Measurements from ENCODE around the gene NTRK1. TPM values are rescaled to one million over a fixed set of nuclear protein-coding genes. Genes with fewer than 3 reads are reported as not detected.

NTRK1 gene
- total RNA-seq, 1 donor from 2014 or later: not detected

- H3K27ac Mint-ChIP-seq (ENCODE audit: unreplicated experiment): no peak overlapping the region
- DNase-seq (ENCODE audit: low spot score): no peak
- peaks cover 2% of the 10 kb centered on the region for H3K36me3 Mint-ChIP-seq (ENCODE audit: low read depth)
- H3K27me3 Mint-ChIP-seq (ENCODE audit: low read depth): peaks cover 55% of the 10 kb centered on the region
- TF ChIP-seq, protein P1, sequence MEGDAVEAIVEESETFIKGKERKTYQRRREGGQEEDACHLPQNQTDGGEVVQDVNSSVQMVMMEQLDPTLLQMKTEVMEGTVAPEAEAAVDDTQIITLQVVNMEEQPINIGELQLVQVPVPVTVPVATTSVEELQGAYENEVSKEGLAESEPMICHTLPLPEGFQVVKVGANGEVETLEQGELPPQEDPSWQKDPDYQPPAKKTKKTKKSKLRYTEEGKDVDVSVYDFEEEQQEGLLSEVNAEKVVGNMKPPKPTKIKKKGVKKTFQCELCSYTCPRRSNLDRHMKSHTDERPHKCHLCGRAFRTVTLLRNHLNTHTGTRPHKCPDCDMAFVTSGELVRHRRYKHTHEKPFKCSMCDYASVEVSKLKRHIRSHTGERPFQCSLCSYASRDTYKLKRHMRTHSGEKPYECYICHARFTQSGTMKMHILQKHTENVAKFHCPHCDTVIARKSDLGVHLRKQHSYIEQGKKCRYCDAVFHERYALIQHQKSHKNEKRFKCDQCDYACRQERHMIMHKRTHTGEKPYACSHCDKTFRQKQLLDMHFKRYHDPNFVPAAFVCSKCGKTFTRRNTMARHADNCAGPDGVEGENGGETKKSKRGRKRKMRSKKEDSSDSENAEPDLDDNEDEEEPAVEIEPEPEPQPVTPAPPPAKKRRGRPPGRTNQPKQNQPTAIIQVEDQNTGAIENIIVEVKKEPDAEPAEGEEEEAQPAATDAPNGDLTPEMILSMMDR (IDR thresholded peaks at IDR 0.05): no peak
- peaks cover 3% of the 10 kb centered on the region for H3K4me1 Mint-ChIP-seq (ENCODE audit: low read depth)
- H3K9me3 Mint-ChIP-seq (ENCODE audit: low read depth): no peaks in the 10 kb centered on the region
- no peak overlapping the region for H3K4me3 Mint-ChIP-seq (ENCODE audit: unreplicated experiment)
Measured at GRCh38 chr1:156844102-156844501, 16.6 kb upstream of the NTRK1 start.

- H3K9me3 Mint-ChIP-seq (ENCODE audit: low read depth): no peaks in the 10 kb centered on the region
- peaks cover 55% of the 10 kb centered on the region for H3K27me3 Mint-ChIP-seq (ENCODE audit: low read depth)
- H3K27ac Mint-ChIP-seq (ENCODE audit: unreplicated experiment): no peak overlapping the region
- H3K4me1 Mint-ChIP-seq (ENCODE audit: low read depth): peaks cover 3% of the 10 kb centered on the region
- DNase-seq (ENCODE audit: low spot score): no peak
- TF ChIP-seq, protein P1 (IDR thresholded peaks at IDR 0.05): no peak
- H3K36me3 Mint-ChIP-seq (ENCODE audit: low read depth): peaks cover 2% of the 10 kb centered on the region
- H3K4me3 Mint-ChIP-seq (ENCODE audit: unreplicated experiment): no peak overlapping the region
Measured at GRCh38 chr1:156844638-156845037, 16.0 kb upstream of the NTRK1 start.

DNA sequence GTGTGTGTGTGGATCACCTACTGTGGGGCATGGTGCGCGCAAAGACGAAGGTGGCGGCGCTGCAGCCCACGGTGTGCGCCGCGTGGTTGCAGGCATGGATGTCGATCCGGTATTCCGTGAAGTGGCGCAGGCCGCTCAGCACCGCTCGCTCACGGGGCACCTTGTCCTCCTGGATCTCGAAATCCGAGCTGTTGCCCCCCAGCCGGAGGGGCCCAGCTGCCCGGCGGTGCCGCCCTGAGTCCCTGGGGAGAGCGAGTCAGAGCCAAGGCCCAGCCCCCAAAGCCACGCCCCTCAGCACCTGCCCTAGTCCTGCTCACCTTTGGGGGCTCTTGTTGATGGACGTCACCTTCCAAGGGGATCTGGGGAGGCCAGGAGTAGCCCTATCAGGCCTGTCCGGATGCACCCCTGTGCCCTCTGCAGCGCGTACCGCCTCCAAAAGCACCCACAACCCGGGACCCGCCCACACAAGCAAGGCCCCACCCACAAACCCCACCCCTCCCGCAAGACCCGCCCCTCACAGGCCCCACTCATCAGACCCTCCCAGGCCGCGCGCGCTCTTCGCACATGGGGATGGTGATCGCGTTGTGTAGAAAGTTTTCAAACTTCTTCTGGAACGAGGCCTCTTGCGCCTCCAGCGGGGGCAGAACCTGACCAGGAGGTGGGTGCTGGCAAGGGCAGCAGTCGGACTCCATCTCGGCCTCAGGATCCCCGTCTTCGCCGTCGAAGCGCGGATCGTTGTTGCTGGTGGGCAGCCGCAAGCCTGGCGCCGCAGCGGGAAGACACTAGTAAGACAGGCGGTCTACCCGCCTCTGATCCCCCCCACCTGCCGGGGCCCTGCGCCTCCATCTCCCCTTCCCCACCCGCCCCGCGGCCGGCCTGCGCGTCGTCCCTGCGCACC lies 15.4 kb upstream of the NTRK1 start:
- Mint-ChIP-seq H3K4me1 (ENCODE audit: low read depth) (peaks cover 3% of the 10 kb centered on the region), H3K27me3 (ENCODE audit: low read depth) (peaks cover 52% of the 10 kb centered on the region), H3K9me3 (ENCODE audit: low read depth) (no peaks in the 10 kb centered on the region), H3K27ac (ENCODE audit: unreplicated experiment) (no peak overlapping the region), H3K36me3 (ENCODE audit: low read depth) (peaks cover 2% of the 10 kb centered on the region), H3K4me3 (ENCODE audit: unreplicated experiment) (no peak overlapping the region)
- TF ChIP-seq, protein P1 (IDR thresholded peaks at IDR 0.05): no peak
- no peak for DNase-seq (ENCODE audit: low spot score)

DNA sequence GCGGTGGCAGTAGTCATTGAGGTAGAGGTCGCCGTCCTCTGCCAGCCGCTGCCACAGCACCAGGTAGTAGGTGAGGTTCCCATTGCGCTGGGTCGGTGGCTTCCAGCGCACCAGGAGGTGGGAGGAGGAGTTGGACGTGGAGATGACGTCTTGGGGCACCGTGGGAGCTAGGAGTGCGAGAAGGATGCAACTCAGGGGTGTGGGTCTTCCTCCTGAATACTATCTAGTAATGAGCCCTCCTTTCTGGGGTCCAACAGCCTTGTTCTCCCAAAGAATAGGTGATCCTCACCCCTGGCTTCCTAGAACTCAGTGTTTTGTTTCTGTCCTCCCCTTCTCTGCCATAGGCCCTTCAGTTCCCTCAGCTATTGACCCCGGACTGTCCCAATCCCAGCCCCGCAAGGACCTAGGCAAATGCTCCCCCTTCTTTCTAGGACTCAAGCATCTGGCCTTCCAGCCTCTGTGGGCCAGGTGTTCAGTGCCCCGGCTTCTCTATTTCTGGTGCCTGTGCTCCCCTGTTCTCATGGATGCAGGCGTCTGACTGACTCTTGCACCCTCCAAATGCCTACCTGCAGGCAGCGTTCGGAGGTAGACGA lies 14.6 kb upstream of the NTRK1 start:
- H3K27ac Mint-ChIP-seq (ENCODE audit: unreplicated experiment): no peak overlapping the region
- TF ChIP-seq, protein P1 (IDR thresholded peaks at IDR 0.05): no peak
- H3K36me3 Mint-ChIP-seq (ENCODE audit: low read depth): peaks cover 2% of the 10 kb centered on the region
- peaks cover 52% of the 10 kb centered on the region for H3K27me3 Mint-ChIP-seq (ENCODE audit: low read depth)
- H3K4me3 Mint-ChIP-seq (ENCODE audit: unreplicated experiment): no peak overlapping the region
- DNase-seq (ENCODE audit: low spot score): no peak
- H3K4me1 Mint-ChIP-seq (ENCODE audit: low read depth): peaks cover 3% of the 10 kb centered on the region
- H3K9me3 Mint-ChIP-seq (ENCODE audit: low read depth): no peaks in the 10 kb centered on the region

- Mint-ChIP-seq H3K36me3 (ENCODE audit: low read depth) (peaks cover 2% of the 10 kb centered on the region), H3K27ac (ENCODE audit: unreplicated experiment) (no peak overlapping the region), H3K9me3 (ENCODE audit: low read depth) (no peaks in the 10 kb centered on the region), H3K4me3 (ENCODE audit: unreplicated experiment) (no peak overlapping the region), H3K4me1 (ENCODE audit: low read depth) (peaks cover 3% of the 10 kb centered on the region), H3K27me3 (ENCODE audit: low read depth) (peaks cover 52% of the 10 kb centered on the region)
- TF ChIP-seq, protein P1 (IDR thresholded peaks at IDR 0.05): no peak
- no peak for DNase-seq (ENCODE audit: low spot score)
Measured at GRCh38 chr1:156846643-156847042, 14.0 kb upstream of the NTRK1 start.

Data from chondrocyte (in vitro differentiated cells).